Hematopoietic multipotent progenitor cell treated with erythropoietin and hydrocortisone succinate and interleukin-3 and kit ligand, for 17 days (in vitro differentiated cells): ENCODE results near the gene RNF150.
"Not testable (repeated sequence)": the region's sequence is repeated elsewhere in the genome, so short reads cannot be mapped to it uniquely, and the experiment has no call there.

ENCODE experiments used
- DNase-seq: peaks from one replicate; pipeline ENCODE4 v3.0.0-alpha.2; 2015; ENCODE audit warnings: low spot score

Gene RNF150

DNA sequence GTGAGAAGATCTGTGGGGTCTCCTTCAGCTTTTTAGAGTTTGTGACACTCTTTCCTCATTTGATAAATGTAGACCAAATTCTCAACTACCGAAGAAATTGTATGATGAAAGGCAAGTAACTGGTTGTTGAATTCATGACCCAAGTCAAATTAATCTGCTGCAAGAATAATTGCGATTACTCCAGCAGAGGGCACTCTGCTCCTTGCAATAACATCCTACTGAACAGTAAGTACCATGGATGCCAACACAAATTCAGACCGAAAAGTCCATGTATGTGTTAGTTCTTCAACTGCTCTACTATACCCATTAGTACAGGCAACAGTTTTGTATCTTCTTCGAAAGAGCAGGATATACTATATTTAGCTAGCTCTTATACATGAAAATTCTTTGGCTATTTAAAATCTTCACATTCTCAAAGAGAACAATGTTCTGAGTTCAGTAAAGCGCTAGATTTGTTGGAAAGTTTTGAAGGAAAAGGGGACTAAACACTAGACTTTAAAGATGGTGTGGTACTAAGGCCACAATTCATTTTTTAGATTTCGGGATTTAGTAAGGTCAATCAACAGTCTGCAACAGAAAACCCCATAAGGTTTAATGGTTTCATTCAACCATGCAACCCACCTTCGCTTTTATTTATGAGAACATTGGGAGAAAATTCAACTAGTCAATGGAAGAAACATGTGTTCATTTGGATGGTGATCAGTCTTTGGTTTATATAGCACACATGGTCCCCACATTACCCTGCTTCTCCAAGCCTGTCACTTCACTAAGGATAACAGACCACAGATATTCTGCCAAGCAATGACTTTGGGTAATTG lies 271.7 kb downstream of the RNF150 start:
- DNase-seq = peak; percentile 32

DNA sequence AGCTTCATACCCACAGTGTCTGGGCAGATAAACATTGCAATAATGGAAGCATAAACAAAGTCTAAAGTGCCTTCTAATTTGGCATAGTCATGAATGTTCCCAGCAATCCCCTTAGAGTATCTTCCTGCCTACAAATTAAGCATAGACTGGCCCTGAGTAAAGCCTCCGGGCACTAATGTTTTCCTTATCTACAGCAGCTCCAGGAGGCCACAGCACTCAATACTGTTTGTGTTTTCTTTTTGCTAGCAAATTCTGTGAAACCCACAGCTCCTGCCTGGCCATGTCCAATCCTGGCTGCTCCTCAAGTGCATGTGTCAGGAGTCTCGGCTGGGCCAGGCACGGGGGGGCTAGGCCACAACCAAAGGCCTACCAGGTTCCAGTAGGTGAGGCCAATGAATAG lies 274.4 kb downstream of the RNF150 start:
- DNase-seq = no peak

DNA sequence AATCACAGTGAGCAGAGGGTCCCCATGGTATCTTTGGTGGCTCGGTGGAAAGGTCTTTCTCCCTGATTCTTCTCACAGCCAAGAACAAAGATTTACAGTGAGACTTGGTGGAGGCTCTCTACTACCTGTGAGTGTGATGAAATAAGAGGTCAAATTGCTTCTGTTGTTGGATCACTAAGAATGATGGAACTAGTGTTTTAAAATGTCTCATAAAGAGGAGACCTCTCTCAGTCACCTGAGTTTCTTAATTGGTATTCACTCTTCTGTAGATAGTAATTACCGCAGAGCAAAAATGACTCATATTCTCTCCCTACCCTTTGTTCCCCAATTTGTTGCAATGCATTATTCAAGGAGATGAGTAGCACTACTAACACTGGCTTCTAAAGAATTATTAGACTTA lies 276.2 kb downstream of the RNF150 start:
- no peak for DNase-seq

DNA sequence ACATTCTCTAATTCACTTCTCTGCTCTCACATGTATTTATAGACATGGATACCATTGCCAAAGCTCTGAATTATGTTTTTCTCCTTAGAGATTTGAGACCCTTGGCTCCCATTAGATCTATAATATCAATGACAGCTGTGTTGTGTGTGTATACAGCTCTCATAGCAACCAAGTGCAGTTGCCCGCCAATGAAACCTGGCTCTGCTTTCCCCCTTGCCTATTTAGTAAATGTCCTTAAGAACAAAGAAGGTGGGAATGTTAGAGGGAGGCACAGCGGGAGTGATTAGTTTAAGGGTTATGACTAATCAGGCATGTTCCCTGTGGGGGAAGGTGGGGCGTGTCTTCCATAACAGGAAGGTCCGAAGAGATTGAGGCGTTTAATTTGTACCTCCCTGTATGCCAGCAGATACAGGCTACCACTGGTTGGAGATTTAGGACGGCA lies 276.6 kb downstream of the RNF150 start:
- DNase-seq = no peak

DNA sequence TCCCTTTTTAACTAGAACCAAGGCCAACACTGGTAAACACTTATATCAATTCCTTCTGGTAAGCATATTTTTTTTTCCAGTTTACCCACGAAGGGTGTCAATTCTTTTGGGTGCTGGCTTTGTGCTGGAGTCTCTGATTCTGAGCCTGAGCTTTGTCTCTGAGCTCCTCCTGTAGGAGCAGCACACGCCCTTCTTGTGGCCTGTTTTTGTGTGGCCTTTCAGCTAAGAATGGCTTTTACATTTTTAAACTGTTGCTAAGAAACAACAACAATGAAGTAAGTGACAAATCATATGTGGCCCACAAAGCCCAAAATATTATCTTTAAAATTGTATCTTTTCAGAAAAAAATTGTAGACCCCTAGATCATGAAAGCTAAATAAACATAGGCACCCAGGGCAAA lies 279.1 kb downstream of the RNF150 start:
- DNase-seq = no peak

DNA sequence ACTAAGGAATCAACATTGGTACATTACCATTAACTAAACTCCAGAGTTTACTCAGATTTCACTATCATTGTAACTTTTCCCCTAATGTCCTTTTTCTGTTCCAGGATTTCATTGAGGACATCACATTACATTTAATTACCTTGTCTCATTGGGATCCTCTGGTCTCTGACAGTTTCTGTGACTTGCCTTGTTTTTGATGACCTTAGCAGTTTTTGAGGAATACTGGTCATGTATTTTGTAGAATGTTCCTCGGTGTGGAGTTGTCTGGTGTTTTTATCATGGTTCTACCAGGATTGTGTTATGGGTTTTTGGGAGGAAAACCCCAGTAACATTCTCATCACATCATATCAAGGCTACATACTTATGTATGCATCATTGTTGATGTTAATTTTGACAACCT lies 281.5 kb downstream of the RNF150 start:
- DNase-seq = no peak

DNA sequence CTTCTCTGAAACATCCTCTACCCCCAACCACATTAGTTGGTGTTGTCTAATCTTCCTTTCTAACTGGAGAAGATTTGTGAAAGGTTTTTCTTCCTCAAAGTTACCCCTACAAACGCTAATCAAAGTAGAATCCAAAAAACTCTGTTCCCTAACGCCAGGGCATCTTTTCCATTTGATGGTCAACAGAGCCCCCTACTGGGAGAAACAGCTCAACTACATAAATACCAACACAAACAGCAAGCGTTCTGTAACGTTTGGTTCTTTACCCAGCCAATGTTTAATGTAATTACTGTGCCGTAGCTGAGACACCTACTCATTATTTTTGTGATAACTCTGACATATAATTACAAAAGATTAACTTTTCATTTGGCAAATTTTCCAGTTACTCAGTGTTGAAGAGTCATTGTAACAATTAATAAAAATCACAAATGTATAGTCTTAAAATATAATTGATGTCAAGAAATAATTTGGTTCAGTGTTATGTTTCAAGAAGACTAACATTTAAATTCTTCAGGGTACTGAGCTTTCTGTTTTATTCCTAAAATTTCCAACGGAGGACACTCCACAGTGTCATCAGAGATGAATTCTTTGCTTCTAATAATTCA lies 282.1 kb downstream of the RNF150 start:
- peak; percentile 27 for DNase-seq

DNA sequence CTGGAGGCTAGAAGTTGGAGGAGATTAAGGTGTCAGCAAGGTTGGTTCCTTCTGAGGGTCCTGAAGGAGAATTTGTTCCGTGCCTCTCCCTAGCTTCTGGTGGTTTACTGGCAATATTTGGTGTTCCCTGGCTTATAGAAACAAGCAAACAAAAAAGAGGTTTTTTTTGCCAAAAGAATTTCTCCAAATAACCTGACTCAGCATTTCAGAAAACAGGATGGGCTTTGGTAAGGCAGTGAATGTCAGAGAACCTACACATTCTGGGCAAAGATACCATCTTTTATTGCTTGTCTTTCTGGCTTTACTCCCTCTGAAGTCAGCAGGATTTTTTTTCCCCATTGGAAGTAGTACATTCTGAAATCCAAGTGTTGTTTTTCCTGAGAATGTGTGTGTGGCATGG lies 283.7 kb downstream of the RNF150 start:
- no peak for DNase-seq

DNA sequence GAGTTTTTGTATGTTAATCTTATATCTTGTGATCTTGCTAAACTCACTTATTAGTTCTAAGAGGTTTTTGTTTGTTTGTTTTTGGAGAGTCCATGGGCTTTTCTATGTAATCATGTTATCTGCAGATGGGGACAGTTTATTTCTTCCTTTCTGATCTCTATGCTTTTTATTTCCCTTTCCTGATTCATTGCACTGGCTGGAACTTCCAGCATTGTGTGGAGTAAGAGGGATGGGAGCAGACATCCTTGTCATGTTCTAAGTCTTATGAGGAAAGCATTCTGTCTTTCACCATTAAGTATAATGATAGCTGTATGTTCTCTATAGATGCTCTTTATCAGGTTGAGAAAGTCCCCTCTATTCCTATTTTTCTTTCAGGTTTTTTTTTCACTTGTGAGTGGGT lies 286.5 kb downstream of the RNF150 start:
- no peak for DNase-seq

DNA sequence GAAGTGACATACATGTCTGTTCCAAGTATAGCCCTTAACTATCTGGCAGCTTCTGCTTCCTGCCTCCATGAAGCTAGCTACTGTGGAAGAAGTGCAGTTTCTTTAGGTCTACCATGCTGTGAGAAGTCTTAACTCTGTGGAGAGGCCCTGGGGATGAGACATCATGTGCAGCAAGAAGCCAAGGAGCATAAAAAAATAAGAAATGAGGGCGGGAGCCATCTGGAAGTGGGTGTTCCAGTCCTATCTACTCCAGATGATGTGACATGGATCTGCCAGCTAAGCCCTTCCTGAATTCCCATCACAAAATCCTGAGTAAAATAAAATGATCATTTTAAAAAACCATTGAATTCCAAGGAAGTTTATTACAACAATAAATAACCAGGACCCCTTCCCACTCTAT lies 289.2 kb downstream of the RNF150 start:
- DNase-seq = no peak

DNA sequence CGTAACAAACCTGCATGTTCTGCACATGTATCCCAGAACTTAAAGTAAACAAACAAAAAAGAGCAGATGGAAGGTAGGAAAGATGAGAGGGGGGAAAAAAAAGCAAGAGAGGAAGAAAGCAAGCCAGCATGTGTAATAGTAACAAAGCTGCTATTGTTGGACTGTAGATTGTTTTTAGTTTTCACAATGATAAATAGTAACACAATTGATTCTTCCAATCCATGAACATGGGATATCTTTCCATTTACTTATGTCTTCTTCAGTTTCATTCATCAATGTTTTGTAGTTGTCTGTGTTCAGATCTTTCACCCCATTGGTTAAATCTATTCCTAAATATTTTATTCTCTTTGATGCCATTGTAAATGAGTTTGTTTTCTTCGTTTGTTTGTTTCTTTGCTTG lies 292.1 kb downstream of the RNF150 start:
- no peak for DNase-seq

DNA sequence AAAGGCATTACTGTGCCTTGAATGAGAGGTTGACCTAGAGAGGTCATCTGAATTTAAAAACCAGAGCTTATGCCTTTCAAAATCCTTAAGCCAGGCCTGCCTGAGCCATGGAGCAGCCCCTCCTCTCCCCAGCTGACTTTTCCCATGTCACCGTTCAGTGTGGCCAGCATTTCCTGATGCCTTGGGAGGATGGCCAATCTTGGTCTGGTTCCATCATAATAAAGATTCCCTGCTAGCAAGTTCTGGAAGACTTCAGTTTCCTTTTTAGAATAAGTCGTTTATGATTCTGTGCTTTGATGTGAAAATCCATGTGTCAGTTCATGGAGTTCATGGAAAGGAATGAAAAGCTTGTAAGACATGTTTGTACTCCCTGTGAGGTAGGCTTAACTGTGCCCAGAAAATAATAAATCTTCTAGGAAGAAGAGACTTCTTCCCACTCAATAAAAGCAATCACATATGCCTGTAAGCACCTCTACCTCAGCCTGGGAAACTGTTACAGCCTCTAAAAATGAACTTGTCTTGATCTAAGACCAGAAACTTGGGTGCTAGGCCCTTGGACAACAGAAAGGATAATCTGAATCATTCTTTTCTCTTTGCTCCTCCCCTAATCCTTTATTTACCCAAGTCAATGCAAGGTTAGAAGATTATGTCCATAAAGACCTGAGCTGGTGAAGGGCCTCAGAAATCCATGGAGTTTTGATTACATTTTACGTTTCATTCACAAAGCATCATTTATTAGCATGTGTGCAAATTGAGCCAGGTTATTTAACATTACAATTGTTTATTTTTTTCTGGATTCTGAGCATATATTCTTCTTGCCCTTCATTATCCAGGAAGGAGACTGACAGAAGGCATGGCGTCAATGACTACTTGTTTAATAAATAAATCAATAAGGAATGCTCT lies 293.1 kb downstream of the RNF150 start:
- DNase-seq = no peak

DNA sequence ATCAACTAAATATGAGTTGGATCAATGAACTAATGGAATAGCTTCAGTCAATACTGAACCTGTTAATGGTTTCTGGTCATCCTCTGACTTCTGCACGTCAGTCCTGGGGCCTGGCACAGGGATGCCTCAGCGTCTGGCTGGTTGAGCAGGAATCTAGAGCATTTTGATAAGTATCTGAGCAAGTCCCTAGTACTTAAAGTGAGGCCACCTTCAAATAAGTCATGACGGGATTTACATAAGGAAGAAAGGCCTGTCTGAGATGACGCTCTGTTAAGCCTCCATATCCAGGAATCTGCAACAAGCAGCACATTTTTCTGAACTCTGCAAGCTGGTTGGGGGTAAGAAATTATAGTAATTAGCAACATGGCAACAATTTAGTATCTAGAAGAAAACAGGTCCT lies 293.9 kb downstream of the RNF150 start:
- no peak for DNase-seq

DNA sequence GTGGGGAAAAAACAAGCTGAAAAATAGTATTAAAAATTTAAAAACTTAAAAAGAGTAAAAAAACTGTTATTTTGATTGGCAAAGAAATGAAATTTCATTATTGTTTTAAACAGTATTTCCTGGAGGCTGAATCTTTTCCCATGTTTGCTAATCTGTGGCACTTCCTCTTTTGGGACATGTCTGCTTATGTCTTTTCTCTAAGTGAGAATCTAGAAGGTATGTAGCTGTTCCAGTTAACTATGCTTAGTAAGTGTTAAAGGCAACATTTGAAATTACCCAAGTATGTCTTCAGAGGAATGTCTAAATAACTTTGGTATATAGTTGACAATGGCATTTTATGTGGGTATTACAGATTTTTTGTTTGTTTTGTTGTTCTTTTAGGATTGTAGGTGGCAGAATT lies 295.5 kb downstream of the RNF150 start:
- DNase-seq = no peak

DNA sequence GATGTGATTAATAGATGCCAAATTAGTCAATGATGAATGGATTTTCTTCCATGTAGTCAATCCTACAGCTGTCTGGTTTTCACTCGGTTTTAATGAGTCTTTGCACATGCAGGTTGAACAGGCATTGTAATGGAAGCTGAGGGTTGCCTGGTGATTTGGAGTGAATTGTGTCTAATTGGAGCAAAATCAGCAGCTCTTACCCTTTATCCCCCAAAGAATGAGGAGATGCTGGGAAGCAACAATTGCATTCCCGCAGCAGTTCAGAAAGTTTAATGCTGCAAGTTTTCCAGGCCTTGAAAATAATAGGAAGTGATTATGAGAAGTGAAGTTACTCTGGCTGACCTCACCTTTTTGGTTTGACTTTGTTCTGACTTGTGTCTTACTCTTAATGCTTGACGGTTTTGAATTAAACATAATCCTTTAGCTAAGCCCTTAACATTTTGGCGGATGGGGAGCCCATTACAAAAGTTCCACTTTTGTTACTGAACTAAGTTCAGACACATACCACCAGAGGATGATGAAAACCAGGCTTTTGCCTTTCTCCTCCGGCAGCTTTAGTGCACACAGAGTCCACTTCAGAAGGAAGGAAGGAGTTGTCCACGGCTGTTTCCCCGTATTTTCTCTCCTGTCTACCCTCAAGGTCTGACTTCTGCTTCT lies 298.3 kb downstream of the RNF150 start:
- no peak for DNase-seq

DNA sequence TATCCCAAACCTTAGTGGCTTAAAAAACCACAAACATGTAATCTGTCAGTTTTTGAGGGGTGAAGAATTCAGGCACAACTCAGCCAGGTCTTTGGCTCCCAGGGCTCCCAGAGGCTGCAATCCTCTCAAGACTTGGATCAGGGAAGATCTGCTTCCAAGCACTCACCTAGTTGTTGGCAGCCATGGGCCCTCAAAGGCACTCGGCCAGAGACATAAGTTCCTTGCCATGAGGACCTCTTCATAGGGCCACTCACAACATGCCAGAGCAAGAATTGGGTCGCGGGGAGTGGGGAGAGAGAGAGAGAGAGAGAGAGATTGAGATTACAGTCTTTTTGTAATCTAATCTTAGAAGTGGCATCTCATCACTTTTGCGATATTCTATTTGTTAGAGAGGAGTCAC lies 300.0 kb downstream of the RNF150 start:
- DNase-seq = no peak

DNA sequence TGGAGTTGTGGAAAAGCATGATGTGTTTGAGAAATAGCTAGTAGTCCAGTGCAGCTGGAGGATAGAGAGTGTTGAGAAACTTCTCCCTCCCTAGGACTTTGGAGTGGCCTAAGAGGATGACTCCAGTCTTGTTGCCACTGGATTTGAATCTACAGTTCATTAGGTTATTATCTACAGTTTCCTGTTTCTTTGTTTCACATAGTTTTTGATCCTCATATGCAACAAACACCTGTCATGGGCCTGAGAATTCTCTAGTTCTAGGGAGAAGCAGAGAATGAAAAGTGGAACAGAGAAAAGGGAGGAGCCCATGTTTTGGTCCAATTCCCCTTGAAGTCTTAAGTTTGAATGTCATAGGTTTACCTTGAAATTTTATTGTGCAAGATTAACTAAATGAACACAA lies 303.4 kb downstream of the RNF150 start:
- DNase-seq = no peak

DNA sequence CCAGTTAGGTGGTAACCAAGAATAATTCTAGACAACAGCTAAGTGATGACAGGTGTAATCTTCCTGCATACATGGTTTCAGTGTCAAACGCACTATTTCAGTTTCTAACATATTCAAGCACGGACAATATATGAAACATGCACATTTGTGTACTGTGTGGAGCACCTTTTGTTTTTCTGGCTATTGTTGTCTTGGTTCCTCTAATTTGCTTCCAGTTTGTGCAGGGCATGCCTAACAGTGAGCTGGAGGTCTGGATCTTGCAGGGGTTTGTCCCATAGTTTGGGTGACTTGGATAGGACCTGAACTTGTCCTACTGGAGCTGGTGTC lies 306.6 kb downstream of the RNF150 start:
- no peak for DNase-seq

DNA sequence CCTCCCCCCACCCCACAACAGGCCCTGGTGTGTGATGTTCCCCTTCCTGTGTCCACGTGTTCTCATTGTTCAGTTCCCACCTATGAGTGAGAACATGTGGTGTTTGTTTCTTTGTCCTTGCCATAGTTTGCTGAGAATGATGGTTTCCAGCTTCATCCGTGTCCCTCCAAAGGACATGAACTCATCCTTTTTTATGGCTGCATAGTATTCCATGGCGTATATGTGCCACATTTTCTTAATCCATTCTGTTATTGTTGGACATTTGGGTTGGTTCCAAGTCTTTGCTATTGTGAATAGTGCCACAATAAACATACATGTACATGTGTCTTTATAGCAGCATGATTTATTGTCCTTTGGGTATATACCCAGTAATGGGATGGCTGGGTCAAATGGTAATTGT lies 312.7 kb downstream of the RNF150 start:
- not testable (repeated sequence) for DNase-seq

DNA sequence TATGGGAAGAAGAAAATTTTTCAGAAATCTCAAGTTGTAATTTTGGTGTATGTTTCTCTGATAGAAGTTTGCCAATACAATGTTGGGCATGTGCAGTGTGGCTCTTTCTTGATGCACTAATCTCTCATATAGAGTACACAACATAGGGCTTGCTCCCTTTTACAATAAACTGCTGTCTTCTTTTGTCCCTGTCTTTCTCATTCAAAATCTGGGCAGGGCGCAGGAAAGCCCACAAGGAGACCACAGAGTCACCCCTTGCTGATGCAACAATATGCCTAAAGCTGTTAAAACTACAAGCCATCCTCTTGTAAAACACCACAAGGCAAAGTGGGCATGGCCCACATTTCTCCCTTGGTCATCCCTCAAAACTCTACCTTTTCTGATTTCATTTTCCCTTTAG lies 313.7 kb downstream of the RNF150 start:
- no peak for DNase-seq

DNA sequence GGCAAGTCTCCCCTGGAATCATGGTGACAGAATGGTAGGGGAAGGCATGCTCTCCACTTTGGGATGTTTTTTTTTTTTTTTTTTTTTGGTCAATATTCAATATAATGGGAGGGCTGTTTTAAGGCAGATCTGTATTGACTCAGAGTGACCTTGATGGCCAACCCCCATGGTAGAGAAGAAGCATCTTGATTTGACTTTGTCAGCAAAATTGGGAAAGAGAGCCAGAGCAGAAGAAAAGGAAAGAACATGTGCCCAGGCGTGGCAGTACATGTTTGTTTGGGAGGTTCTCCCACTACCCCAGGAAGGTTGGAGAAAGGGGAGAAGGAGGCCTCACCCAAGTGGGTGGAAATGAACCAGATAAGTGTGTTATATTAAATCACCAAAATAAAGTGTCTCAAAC lies 314.8 kb downstream of the RNF150 start:
- DNase-seq = no peak

DNA sequence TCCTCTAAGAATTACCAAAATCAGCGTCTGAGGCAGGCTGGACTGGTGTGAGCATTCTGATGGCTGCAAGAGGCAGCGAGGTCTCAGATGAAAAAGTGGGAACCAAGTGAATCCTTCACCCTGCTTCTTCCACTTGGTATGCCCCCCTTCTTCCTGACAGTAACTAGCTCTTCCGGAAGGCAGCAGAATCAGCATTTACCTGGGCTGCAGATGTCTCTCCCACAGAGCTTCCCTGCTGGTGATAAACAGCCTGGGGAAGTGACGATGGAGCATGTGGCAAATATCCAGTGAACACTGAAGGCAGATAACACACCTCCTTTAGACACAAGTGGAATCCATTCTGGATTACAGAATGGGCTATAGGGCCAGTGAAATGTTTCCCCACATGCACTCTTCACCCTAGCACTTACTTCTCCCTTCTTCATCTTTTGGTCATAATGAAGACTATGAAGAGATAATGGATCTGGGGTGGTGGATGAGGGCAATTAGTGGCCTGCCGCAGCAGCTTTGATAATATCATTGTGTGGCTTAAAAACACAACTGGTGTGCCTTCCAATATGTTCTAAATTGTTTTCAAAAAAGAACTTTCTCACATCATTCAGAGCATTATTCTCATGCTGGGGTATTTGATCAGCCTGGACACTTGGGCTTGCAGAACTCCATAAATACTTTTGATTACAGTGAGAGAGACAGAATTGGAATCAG lies 316.3 kb downstream of the RNF150 start:
- no peak for DNase-seq
